Activated CD8-positive, alpha-beta memory T cell treated with anti-CD3 and anti-CD28 coated beads for 24 hours (primary cell): ENCODE data around the gene MET.
"Not testable (repeated sequence)": the region's sequence is repeated elsewhere in the genome, so short reads cannot be mapped to it uniquely, and the experiment has no call there.

Experiments
- DNase-seq: peaks from one replicate; pipeline ENCODE4 v3.0.0-alpha.2; 2020

The MET gene

GRCh38 chr7:116698930-116699721 lies 27.1 kb downstream of the MET start:
- DNase-seq: no peak

- no peak for DNase-seq
Measured at GRCh38 chr7:116699722-116700120, 27.7 kb downstream of the MET start.

- no peak for DNase-seq
Measured at GRCh38 chr7:116702046-116702785, 30.2 kb downstream of the MET start.

GRCh38 chr7:116704650-116705228 lies 32.7 kb downstream of the MET start:
- DNase-seq: no peak

GRCh38 chr7:116705419-116705818 lies 33.4 kb downstream of the MET start:
- DNase-seq: no peak

- no peak for DNase-seq
Measured at GRCh38 chr7:116706668-116707126, 34.7 kb downstream of the MET start.

GRCh38 chr7:116707289-116707688 lies 35.3 kb downstream of the MET start:
- DNase-seq: no peak

GRCh38 chr7:116708248-116708647 lies 36.3 kb downstream of the MET start:
- DNase-seq: no peak

GRCh38 chr7:116708861-116709260 lies 36.9 kb downstream of the MET start:
- DNase-seq: no peak

- no peak for DNase-seq
Measured at GRCh38 chr7:116709336-116709735, 37.3 kb downstream of the MET start.

GRCh38 chr7:116710764-116711452 lies 38.9 kb downstream of the MET start:
- no peak for DNase-seq

GRCh38 chr7:116711790-116712189 lies 39.8 kb downstream of the MET start:
- no peak for DNase-seq

- DNase-seq: no peak
Measured at GRCh38 chr7:116713500-116713899, 41.5 kb downstream of the MET start.

GRCh38 chr7:116713918-116714317 lies 41.9 kb downstream of the MET start:
- no peak for DNase-seq

- no peak for DNase-seq
Measured at GRCh38 chr7:116715077-116715476, 43.1 kb downstream of the MET start.

- DNase-seq: no peak
Measured at GRCh38 chr7:116717137-116717536, 45.1 kb downstream of the MET start.

- not testable (repeated sequence) for DNase-seq
Measured at GRCh38 chr7:116723959-116724529, 52.0 kb downstream of the MET start.

GRCh38 chr7:116724560-116725231 lies 52.7 kb downstream of the MET start:
- DNase-seq: no peak

- no peak for DNase-seq
Measured at GRCh38 chr7:116726149-116726548, 54.2 kb downstream of the MET start.

- no peak for DNase-seq
Measured at GRCh38 chr7:116726713-116727431, 54.9 kb downstream of the MET start.

GRCh38 chr7:116727432-116728009 lies 55.5 kb downstream of the MET start:
- DNase-seq: no peak
